Cardiac muscle cell (in vitro differentiated cells and primary cell): ENCODE measurements around the gene DPYSL4. TPM values are rescaled to one million over a fixed set of nuclear protein-coding genes. Genes with fewer than 3 reads are reported as not detected.

Source experiments
- DNase-seq, 2 donors: peaks; one replicate each; pipeline versions ENCODE4 v3.0.0 to v3.0.0-alpha.2; 2010 to 2017; ENCODE audit warnings: low read depth in 1 of 2, low spot score in 1 of 2
- H3K27ac ChIP-seq: fragments of 200-600 bp; sonication (generic); 2 replicates; pipeline ENCODE4 v1.5.1; 2016
- H3K27me3 ChIP-seq: fragments of 200-600 bp; sonication (generic); 2 replicates; pipeline ENCODE4 v1.6.0; 2016; ENCODE audit warnings: control low read depth
- H3K36me3 ChIP-seq: fragments of 200-600 bp; sonication (generic); 2 replicates; pipeline ENCODE4 v1.5.1; 2016; ENCODE audit warnings: control low read depth
- H3K4me1 ChIP-seq: fragments of 200-600 bp; sonication (generic); 2 replicates; pipeline ENCODE4 v1.8.1; 2017; ENCODE audit warnings: low read depth, mild to moderate bottlenecking, mixed run types
- H3K4me3 ChIP-seq: fragments of 200-600 bp; sonication (generic); 2 replicates; pipeline ENCODE4 v1.5.1; 2016; ENCODE audit warnings: mild to moderate bottlenecking
- H3K9me3 ChIP-seq: fragments of 200-600 bp; sonication (generic); 2 replicates; pipeline ENCODE4 v1.5.1; 2017; ENCODE audit warnings: low read depth, mild to moderate bottlenecking, control low read depth
- polyA plus RNA-seq: library from polyadenylated mRNA; unstranded; fragments of >200 nt; fragmentation: Nextera tagmentation; extraction: Ambion mirVana; gene quantifications from 2 replicates; pipeline ENCODE4 v1.2.1, GENCODE V29; 2016
- total RNA-seq: library from RNA; depleted of rRNA; stranded (reverse); fragments of >200 nt; gene quantifications from 2 replicates; pipeline ENCODE4 v1.2.3, GENCODE V29; 2016
- TF ChIP-seq, protein P1 (sequence below): IDR thresholded peaks from 2 replicates; pipeline ENCODE4 v1.5.1; 2012; ENCODE audit warnings: low read depth, mild to moderate bottlenecking, low read length

DPYSL4 gene
- total and polyA plus RNA-seq, 2 experiments from 2014 or later, result 12.5 to 30.3 TPM

GRCh38 chr10:132168571-132169030 lies 18.1 kb upstream of the DPYSL4 start:
- H3K27me3 ChIP-seq, result peaks cover 7% of the 10 kb centered on the region
- no peak overlapping the region for H3K27ac ChIP-seq
- no peak overlapping the region for H3K4me3 ChIP-seq
- TF ChIP-seq, protein P1, sequence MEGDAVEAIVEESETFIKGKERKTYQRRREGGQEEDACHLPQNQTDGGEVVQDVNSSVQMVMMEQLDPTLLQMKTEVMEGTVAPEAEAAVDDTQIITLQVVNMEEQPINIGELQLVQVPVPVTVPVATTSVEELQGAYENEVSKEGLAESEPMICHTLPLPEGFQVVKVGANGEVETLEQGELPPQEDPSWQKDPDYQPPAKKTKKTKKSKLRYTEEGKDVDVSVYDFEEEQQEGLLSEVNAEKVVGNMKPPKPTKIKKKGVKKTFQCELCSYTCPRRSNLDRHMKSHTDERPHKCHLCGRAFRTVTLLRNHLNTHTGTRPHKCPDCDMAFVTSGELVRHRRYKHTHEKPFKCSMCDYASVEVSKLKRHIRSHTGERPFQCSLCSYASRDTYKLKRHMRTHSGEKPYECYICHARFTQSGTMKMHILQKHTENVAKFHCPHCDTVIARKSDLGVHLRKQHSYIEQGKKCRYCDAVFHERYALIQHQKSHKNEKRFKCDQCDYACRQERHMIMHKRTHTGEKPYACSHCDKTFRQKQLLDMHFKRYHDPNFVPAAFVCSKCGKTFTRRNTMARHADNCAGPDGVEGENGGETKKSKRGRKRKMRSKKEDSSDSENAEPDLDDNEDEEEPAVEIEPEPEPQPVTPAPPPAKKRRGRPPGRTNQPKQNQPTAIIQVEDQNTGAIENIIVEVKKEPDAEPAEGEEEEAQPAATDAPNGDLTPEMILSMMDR, result no peak
- DNase-seq, result no peak
- no peaks in the 10 kb centered on the region for H3K36me3 ChIP-seq
- H3K4me1 ChIP-seq, result no peaks in the 10 kb centered on the region
- H3K9me3 ChIP-seq, result no peaks in the 10 kb centered on the region

- TF ChIP-seq, protein P1, result no peak
- H3K4me3 ChIP-seq, result no peak overlapping the region
- H3K9me3 ChIP-seq, result no peaks in the 10 kb centered on the region
- DNase-seq, result no peak
- no peak overlapping the region for H3K27ac ChIP-seq
- peaks cover 7% of the 10 kb centered on the region for H3K27me3 ChIP-seq
- H3K4me1 ChIP-seq, result no peaks in the 10 kb centered on the region
- H3K36me3 ChIP-seq, result no peaks in the 10 kb centered on the region
These were observed 17.6 kb upstream of the DPYSL4 start for GRCh38 chr10:132169031-132169765.

DNA sequence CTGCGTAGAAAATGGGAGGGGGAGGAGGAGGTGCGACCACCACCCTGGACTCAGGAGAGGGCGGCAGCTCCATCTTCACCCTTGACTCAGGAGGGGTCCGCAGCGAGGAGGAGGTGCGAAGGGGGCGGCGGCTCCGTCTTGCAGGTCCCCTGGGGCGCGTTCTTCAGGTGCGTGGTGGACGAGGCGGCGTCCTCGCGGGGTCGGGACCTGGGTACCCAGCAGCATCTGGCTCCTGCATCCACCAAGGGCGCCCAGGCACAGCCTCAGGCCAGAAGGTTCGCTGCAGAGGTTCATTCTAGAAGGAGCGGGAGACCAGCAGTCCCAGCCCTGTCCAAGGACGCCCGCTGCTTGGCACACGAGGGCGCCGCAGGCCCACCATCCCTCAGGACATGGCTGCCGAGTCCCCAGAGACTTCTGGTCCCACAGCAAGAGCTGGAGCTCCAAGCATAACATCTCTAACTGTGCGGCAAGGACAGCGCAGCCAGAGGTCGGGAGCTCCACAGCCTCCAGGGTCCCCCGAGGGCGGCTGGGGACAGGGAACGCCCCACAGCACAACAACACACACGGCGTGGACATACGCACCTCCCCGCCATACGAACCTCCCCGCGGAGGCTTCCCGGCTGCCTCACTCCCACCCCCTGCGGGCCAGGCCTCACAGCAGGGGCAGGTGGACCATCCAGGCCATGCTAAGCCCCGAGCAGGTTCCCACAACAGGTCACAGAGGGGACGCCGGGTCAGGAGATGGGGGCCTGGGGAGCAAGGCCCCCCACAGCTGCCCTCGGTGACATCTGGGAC lies 16.8 kb upstream of the DPYSL4 start:
- Histone ChIP-seq H3K27ac (no peak overlapping the region), H3K4me3 (no peak overlapping the region), H3K9me3 (no peaks in the 10 kb centered on the region), H3K4me1 (no peaks in the 10 kb centered on the region), H3K36me3 (no peaks in the 10 kb centered on the region), H3K27me3 (peaks cover 11% of the 10 kb centered on the region)
- TF ChIP-seq, protein P1, result no peak
- no peak for DNase-seq

DNA sequence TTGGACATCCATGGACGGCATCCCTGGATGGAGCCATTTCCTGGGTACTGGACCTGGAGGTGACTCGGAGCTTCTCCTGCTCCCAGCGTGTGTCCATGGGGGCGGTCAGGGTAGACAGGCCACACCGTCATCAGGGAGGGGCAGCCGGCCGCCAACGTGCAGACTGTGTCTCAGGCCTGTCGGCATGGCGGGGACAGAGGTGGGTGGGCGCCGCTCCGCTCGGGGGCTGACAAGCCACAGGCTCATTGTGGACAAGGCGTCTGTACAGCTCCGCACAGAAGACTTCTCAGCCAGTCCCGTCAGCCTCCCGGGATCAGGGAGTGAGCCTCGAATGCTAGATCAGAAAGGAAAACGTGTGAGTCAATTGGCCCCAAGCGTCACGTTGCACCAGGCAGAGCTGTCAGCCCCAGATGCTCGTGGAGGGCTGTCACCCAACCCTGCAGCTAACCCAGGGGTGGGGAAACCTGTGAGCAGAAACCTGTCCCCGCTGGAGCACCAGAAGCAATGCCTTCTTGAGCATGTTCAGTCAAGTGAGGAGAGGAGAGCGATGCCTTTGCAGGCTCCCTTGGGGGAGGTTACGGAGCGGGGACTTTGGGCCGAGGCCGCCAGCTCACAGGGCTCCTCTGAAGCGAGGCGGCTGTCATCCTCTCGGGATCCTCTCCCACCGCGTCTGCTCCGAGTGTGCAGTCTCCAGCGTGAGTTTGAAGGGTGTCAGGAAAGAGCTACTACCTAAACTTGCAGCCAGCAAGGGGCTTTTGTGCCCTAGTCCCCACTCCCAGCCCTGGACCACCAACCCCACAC lies 16.0 kb upstream of the DPYSL4 start:
- TF ChIP-seq, protein P1, result no peak
- no peaks in the 10 kb centered on the region for H3K4me1 ChIP-seq

More for the DNA sequence above, 16.0 kb upstream of the DPYSL4 start:
- DNase-seq, result no peak
- H3K4me3 ChIP-seq, result no peak overlapping the region
- peaks cover 17% of the 10 kb centered on the region for H3K27me3 ChIP-seq
- H3K9me3 ChIP-seq, result no peaks in the 10 kb centered on the region
- H3K36me3 ChIP-seq, result no peaks in the 10 kb centered on the region
- no peak overlapping the region for H3K27ac ChIP-seq
